ENCODE measurements around the gene GLE1.
"Not testable (repeated sequence)": the region's sequence is repeated elsewhere in the genome, so short reads cannot be mapped to it uniquely, and the experiment has no call there.

The GLE1 gene

GRCh38 chr9:128497824-128498610 lies 6.5 kb upstream of the GLE1 start:
- no peak for DNase-seq

GRCh38 chr9:128498911-128499310 lies 5.6 kb upstream of the GLE1 start:
- no peak for DNase-seq

- DNase-seq = no peak
Observed at GRCh38 chr9:128499920-128500319, 4.6 kb upstream of the GLE1 start.

DNA sequence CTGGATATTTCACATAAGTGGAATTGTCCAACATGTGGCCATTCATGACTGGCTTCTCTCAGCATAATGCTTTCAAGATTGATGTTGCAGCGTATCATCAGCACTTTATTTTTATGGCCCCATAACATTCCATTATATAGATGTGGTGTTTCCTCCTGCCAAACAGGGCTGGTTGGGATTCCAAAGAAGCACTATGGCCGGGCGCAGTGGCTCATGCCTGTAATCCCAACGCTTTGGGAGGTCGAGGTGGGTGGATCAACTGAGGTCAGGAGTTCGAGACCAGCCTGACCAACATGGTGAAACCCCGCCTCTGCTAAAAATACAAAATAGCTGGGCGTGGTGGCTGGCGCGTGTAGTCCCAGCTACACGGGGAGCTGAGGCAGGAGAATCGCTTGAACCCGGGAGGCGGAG lies 1.1 kb upstream of the GLE1 start:
- DNase-seq = not testable (repeated sequence)

GRCh38 chr9:128503870-128504269 lies 649 bp upstream of the GLE1 start:
- no peak for DNase-seq

DNA sequence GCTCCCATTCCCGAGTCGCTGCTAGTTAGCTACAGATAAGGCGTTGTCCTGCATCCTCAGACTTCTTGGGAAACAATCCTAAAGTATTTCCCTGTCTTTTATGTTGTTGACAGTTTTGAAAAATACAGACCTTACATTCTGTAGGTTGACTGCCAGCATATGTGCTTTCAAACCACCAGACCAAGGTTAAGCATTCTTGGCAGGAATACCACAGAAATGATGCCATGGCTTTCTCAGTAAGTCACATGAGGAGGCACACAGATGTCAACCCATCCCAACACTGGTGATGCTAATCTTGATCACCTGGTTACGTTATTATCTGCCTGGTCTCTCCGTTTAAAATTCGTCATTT lies 871 bp downstream of the GLE1 start:
- no peak for DNase-seq

GRCh38 chr9:128505906-128506305 lies 1.4 kb downstream of the GLE1 start:
- DNase-seq = not testable (repeated sequence)

GRCh38 chr9:128512820-128513219 lies 8.3 kb downstream of the GLE1 start:
- no peak for DNase-seq

- DNase-seq = no peak
Observed at GRCh38 chr9:128521956-128522355, 17.4 kb downstream of the GLE1 start.

DNA sequence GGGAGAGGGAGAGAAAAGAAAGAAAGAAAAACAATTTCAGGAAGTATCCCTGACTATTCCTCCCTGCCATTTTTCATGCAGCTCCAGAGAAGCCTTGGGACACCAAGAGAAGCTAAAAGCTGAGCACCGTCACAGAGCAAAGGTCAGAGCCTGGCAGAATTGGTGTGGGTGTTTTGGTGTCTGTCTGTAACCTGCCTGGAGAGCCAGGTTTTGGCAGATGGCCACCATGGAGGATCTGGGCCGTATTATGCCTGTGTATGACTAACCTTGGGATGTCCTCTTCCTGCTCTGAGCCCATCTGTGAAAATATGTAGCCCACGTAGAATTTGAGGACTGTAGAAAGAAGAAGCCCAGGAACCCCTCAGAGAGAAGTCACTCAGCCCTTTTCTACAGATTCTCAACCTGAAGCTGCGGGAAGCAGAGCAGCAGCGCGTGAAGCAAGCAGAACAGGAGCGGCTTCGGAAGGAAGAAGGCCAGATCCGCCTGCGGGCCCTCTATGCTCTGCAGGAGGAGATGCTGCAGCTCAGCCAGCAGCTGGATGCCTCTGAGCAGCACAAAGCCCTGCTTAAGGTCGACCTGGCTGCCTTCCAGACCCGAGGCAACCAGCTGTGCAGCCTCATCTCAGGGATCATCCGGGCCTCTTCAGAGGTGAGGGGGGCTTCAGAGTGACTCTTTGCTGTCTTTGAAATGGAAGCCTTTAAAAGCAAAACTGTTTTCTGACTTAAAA lies 18.8 kb downstream of the GLE1 start:
- DNase-seq = peak; percentile 53

DNA sequence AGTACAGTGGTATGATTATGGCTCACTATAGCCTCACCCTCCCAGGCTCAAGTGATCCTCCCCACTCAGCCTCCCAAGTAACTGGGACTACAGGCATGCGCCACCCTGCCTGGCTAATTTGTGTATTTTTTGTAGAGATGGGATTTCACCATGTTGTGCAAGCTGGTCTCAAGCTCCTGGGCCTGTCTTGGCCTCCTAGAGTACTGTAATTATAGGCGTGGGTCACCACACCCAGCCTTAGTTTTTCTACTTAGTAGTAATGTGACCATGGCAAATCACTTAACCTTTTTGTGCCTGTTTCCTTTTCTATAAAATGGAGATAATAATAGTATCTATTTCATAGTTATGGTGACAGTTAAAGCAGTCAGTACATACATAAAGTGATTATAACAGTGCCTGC lies 22.2 kb downstream of the GLE1 start:
- DNase-seq = no peak

DNA sequence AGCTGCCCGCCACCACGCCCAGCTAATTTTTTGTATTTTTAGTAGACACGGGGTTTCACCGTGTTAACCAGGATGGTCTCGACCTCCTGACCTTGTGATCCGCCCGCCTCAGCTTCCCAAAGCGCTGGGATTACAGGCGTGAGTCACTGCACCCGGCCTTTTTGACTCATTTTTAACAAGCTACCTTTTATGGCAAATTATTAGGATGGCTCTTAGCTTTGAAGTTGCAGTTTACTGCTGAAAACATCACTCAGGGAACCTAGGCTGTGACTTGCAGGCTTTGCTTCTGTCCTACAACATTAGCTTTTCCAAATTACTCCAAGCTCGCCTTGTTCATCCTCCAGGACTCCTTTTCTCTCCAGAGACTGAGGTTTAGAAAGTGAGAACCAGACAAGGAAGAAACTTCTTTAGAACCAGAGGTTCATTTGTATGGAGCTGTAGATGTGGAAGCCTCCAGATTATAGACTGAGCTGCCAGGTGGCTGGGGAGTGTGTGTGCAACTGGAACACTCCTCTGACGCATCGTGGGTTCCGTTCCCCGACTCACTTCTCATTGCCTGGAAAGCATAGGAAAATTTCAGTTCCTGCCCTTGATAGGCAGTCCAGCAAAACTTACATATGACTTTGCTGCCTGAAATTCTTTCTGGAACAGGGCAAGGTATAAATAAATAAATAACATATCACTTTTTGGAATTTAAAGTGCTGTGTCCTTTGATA lies 24.1 kb downstream of the GLE1 start:
- DNase-seq = no peak

- no peak for DNase-seq
Observed at GRCh38 chr9:128529191-128529590, 24.7 kb downstream of the GLE1 start.

DNA sequence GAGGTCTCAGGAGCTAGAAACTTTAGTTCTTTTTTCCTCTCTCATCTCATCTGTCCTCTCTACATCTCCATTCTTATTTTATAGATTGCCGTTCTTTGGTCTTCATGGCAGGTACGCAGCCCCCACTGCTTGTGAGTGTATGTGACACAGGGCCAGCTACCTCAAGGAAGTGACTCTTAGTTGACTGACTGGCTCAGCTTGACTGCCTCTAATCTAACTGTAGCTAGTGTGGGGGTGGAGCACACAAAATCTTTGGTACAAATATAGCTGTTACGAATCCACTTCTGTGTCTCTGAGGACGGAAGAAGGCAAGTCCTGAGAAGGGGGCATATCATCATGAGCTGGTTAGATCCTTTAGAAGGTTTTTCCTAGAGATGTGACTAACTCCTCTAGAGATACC lies 28.1 kb downstream of the GLE1 start:
- DNase-seq = no peak

- DNase-seq = no peak
Observed at GRCh38 chr9:128540634-128541360, 36.3 kb downstream of the GLE1 start.

GRCh38 chr9:128546504-128546903 lies 42.0 kb downstream of the GLE1 start:
- no peak for DNase-seq

- no peak for DNase-seq
Observed at GRCh38 chr9:128548876-128549275, 44.4 kb downstream of the GLE1 start.

- no peak for DNase-seq
Observed at GRCh38 chr9:128550226-128550625, 45.7 kb downstream of the GLE1 start.

DNA sequence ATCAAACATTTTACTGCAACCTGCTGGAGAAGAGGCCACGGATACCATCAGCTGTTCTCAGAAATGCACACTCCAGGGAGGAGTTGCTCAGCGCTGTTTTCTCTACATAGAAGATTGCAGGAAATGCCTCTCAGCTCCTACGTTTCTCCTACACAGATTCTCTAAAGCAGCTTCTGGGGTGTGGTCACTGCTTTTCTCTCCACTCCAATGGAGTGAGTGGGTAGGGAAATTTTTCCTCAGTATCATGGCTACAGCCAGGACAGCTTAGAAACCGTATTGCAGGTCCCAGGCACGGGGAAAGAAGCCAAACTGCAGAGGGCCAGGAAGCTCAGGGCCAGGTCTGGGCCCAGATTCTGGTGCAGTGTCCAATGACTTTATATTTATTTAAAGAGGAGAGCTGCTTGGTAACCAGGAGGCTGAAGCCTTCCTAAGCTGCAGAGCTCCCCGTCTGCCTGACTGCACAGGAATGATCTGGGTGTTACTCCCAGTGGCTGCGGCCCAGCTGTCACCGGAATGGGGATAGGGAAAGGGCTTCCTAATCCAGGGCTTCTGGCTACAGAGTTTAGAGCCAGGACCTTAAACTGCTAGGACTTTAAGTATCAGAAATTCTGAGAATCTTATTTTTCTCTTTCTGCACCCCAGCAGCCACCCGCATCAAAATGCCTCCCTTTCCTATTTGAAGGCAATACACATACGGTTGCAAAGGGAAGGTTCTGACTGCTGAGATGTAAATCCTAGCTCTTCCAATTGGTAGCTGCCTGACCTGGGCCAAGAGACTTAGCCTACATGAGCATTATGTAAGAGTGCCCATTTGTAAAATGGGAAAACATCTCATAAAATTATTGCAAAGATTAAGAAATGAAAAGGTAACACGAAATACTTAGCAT lies 46.5 kb downstream of the GLE1 start:
- DNase-seq = no peak

GRCh38 chr9:128551657-128552152 lies 47.2 kb downstream of the GLE1 start:
- no peak for DNase-seq

- peak; percentile 74 for DNase-seq
Observed at GRCh38 chr9:128552153-128552743, 47.7 kb downstream of the GLE1 start, which contains the start of gene SPTAN1. SPTAN1 (plus strand) TSS chr9:128552587; CDS start chr9:128566741, 14,154 bp downstream.

All from NCI-H2227 treated with DMSO at 0.1 percent for 48 hours (cell line).